Subcutaneous abdominal adipose tissue (tissue), 5 donors: ENCODE data around the gene TTC16.
A peak's percentile ranks its signal among the peaks of the same experiment; 100 is the strongest.

Source experiments
- H3K27ac ChIP-seq: one replicate; pipeline ENCODE4 v1.7.0; 2013; ENCODE audit warnings: low read depth, mild to moderate bottlenecking, inconsistent platforms, low read length, moderate library complexity
- H3K27me3 ChIP-seq, 5 donors: one replicate each; pipeline ENCODE4 v1.7.0; 2013; ENCODE audit warnings: low read length in 5 of 5, inconsistent platforms in 1 of 5; ENCODE audit not compliant: control insufficient read depth in 5 of 5, insufficient read depth in 4 of 5
- H3K36me3 ChIP-seq, 5 donors: one replicate each; pipeline ENCODE4 v1.7.0; 2013; ENCODE audit warnings: low read length in 5 of 5; ENCODE audit not compliant: control insufficient read depth in 5 of 5, insufficient read depth in 5 of 5
- H3K4me1 ChIP-seq, 5 donors: one replicate each; pipeline ENCODE4 v1.7.0; 2013; ENCODE audit warnings: low read length in 5 of 5, mild to moderate bottlenecking in 3 of 5, moderate library complexity in 1 of 5; ENCODE audit not compliant: control insufficient read depth in 5 of 5, insufficient read depth in 5 of 5
- H3K4me3 ChIP-seq, 5 donors: one replicate each; pipeline ENCODE4 v1.7.0; 2013; ENCODE audit warnings: low read length in 5 of 5, low read depth in 1 of 5
- H3K9ac ChIP-seq, 5 donors: one replicate each; pipeline ENCODE4 v1.7.0; 2013; ENCODE audit warnings: low read length in 5 of 5, mild to moderate bottlenecking in 4 of 5, moderate library complexity in 3 of 5
- H3K9me3 ChIP-seq, 5 donors: one replicate each; pipeline ENCODE4 v1.7.0; 2013; ENCODE audit warnings: low read length in 5 of 5; ENCODE audit not compliant: control insufficient read depth in 5 of 5
- donor health status: healthy.
- donor health status: healthy.
- donor health status: healthy.
- donor health status: healthy.
- donor health status: healthy.

Gene TTC16

GRCh38 chr9:127762111-127762676, 46.3 kb downstream of the TTC16 start:
- Histone ChIP-seq H3K27ac (peak overlapping the region; percentile 82), H3K4me3 (peak overlapping the region in 3 of 5 donors; percentile 44 to 58 (median 46)), H3K4me1 (peaks cover 0 to 82% (median 30%) of the 10 kb centered on the region in 5 donors), H3K36me3 (peaks cover 0 to 9% (median 2%) of the 10 kb centered on the region in 5 donors), H3K27me3 (peaks cover 0 to 2% (median 0%) of the 10 kb centered on the region in 5 donors), H3K9me3 (no peaks in the 10 kb centered on the region), H3K9ac (peak overlapping the region in 2 of 5 donors; percentile 11 to 38)

GRCh38 chr9:127763918-127764384, 48.1 kb downstream of the TTC16 start:
- Histone ChIP-seq H3K9me3 (no peaks in the 10 kb centered on the region), H3K27me3 (peaks cover 0 to 2% (median 0%) of the 10 kb centered on the region in 5 donors), H3K4me3 (peak overlapping the region in 1 of 5 donors; percentile 24), H3K4me1 (peaks cover 0 to 90% (median 41%) of the 10 kb centered on the region in 5 donors), H3K9ac (peak overlapping the region in 2 of 5 donors; percentile 38 to 56), H3K27ac (peak overlapping the region; percentile 82), H3K36me3 (peaks cover 0 to 6% (median under 1%) of the 10 kb centered on the region in 5 donors)

- Histone ChIP-seq H3K9ac (peak overlapping the region in 1 of 5 donors; percentile 51), H3K27ac (peak overlapping the region; percentile 82), H3K36me3 (peaks cover 0 to 5% (median 0%) of the 10 kb centered on the region in 5 donors), H3K27me3 (peaks cover 0 to 2% (median 0%) of the 10 kb centered on the region in 5 donors), H3K4me3 (no peak overlapping the region), H3K4me1 (peaks cover 8 to 92% (median 46%) of the 10 kb centered on the region in 5 donors), H3K9me3 (no peaks in the 10 kb centered on the region)
These were observed 49.5 kb downstream of the TTC16 start for GRCh38 chr9:127765418-127765817.

- Histone ChIP-seq H3K27me3 (no peaks in the 10 kb centered on the region), H3K27ac (peak overlapping the region; percentile 82), H3K36me3 (peaks cover 0 to 5% (median 0%) of the 10 kb centered on the region in 5 donors), H3K9ac (peak overlapping the region in 3 of 5 donors; percentile 7 to 74 (median 32)), H3K4me3 (peak overlapping the region in 3 of 5 donors; percentile 31 to 47 (median 33)), H3K4me1 (peaks cover 12 to 86% (median 55%) of the 10 kb centered on the region in 5 donors), H3K9me3 (no peaks in the 10 kb centered on the region)
These were observed 51.5 kb downstream of the TTC16 start for GRCh38 chr9:127767410-127767809.

- H3K27ac ChIP-seq = peak overlapping the region; percentile 82
- peak overlapping the region in 3 of 5 donors; percentile 31 to 47 (median 33) for H3K4me3 ChIP-seq
- no peaks in the 10 kb centered on the region for H3K27me3 ChIP-seq
- peaks cover 12 to 81% (median 50%) of the 10 kb centered on the region in 5 donors for H3K4me1 ChIP-seq
- H3K9me3 ChIP-seq = no peaks in the 10 kb centered on the region
- H3K36me3 ChIP-seq = peaks cover 0 to 5% (median 0%) of the 10 kb centered on the region in 5 donors
- peak overlapping the region in 2 of 5 donors; percentile 32 to 74 for H3K9ac ChIP-seq
These were observed 52.0 kb downstream of the TTC16 start for GRCh38 chr9:127767909-127768331.

GRCh38 chr9:127768698-127769097, 52.8 kb downstream of the TTC16 start:
- peak overlapping the region in 3 of 5 donors; percentile 31 to 47 (median 33) for H3K4me3 ChIP-seq
- peak overlapping the region in 2 of 5 donors; percentile 7 to 74 for H3K9ac ChIP-seq
- no peaks in the 10 kb centered on the region for H3K27me3 ChIP-seq
- peak overlapping the region; percentile 82 for H3K27ac ChIP-seq
- no peaks in the 10 kb centered on the region for H3K9me3 ChIP-seq
- peaks cover 0 to 5% (median 0%) of the 10 kb centered on the region in 5 donors for H3K36me3 ChIP-seq
- H3K4me1 ChIP-seq = peaks cover 12 to 73% (median 43%) of the 10 kb centered on the region in 5 donors

- H3K4me3 ChIP-seq = peak overlapping the region in 2 of 5 donors; percentile 33 to 47
These were observed 53.2 kb downstream of the TTC16 start for GRCh38 chr9:127769101-127769500.

GRCh38 chr9:127769929-127770582, 54.2 kb downstream of the TTC16 start:
- Histone ChIP-seq H3K4me3 (peak overlapping the region; percentile 66 to 79 (median 72)), H3K9ac (peak overlapping the region in 3 of 5 donors; percentile 66 to 72 (median 68)), H3K36me3 (peaks cover 0 to 5% (median 0%) of the 10 kb centered on the region in 5 donors), H3K4me1 (peaks cover 11 to 60% (median 34%) of the 10 kb centered on the region in 5 donors), H3K27me3 (no peaks in the 10 kb centered on the region), H3K9me3 (no peaks in the 10 kb centered on the region), H3K27ac (peak overlapping the region; percentile 82)

More at GRCh38 chr9:127769101-127769500, 53.2 kb downstream of the TTC16 start:
- Histone ChIP-seq H3K27ac (peak overlapping the region; percentile 82), H3K27me3 (no peaks in the 10 kb centered on the region), H3K9ac (peak overlapping the region in 2 of 5 donors; percentile 7 to 74), H3K36me3 (peaks cover 0 to 5% (median 0%) of the 10 kb centered on the region in 5 donors), H3K9me3 (no peaks in the 10 kb centered on the region), H3K4me1 (peaks cover 12 to 69% (median 39%) of the 10 kb centered on the region in 5 donors)

- Histone ChIP-seq H3K36me3 (peaks cover 0 to 5% (median 0%) of the 10 kb centered on the region in 5 donors), H3K27ac (peak overlapping the region; percentile 82), H3K9ac (peak overlapping the region in 4 of 5 donors; percentile 26 to 68 (median 63)), H3K4me1 (peaks cover 10 to 55% (median 34%) of the 10 kb centered on the region in 5 donors), H3K4me3 (peak overlapping the region; percentile 66 to 79 (median 72)), H3K9me3 (no peaks in the 10 kb centered on the region), H3K27me3 (no peaks in the 10 kb centered on the region)
These were observed 54.7 kb downstream of the TTC16 start for GRCh38 chr9:127770583-127770904.
